ENCODE measurements around the gene MAMLD1.
A peak's percentile ranks its signal among the peaks of the same experiment; 100 is the strongest.

Gene MAMLD1

DNA sequence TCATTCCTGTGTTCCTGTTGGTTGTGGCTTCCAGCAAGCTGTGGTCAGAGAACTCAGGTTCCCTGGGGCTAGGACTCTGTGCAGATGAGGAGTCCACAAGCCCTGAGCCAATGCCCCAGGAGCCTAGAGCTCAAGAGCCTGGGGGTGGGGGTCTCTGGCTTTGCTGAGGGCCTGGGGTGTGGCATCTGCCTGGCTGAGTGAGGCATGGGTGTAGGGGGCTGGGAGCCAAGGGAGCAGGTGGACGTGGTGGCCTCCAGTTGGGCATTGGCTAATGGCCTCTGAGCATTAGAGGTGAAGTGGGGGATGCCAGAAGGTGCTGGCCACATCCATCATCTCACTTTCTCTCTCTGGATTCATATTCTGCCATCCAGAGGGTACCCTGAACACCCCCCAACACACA, 5.3 kb upstream of the MAMLD1 start:
- DNase-seq (ENCODE audit: low read depth), result no peak
- no peak overlapping the region for H3K4me3 ChIP-seq (ENCODE audit: low read length)
- no peaks in the 10 kb centered on the region for H3K9me3 ChIP-seq (ENCODE audit: control insufficient read depth, low read length)
- H3K9ac ChIP-seq (ENCODE audit: low read length), result no peak overlapping the region
- no peaks in the 10 kb centered on the region for H3K36me3 ChIP-seq (ENCODE audit: control insufficient read depth, insufficient read depth, low read length, severe bottlenecking)
- peaks cover 35% of the 10 kb centered on the region for H3K27me3 ChIP-seq (replicated peaks; ENCODE audit: control insufficient read depth, insufficient read depth, low read length)
- no peaks in the 10 kb centered on the region for H3K4me1 ChIP-seq (ENCODE audit: control insufficient read depth, insufficient read depth, low read length)

DNA sequence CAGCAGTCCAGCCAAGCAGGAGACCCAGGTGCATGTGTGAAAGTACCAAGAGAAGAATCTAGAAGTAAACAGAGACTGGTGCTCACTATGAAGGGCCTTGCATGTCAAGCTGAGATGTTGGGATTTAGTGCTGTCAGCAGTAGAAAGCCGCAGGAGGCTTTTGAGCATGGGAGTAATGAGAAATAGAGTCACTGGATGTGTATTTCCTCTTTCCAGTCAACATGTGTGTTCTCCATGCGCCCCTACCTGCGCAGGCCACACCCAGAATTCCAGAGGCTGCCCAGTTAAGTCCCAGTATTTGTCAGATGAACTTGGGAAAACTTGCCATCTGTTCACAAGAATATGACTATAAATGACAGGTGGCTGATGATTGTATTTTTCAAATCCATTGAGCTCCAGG, 4.5 kb upstream of the MAMLD1 start:
- Histone ChIP-seq H3K4me3 (ENCODE audit: low read length) (no peak overlapping the region), H3K36me3 (ENCODE audit: control insufficient read depth, insufficient read depth, low read length, severe bottlenecking) (no peaks in the 10 kb centered on the region), H3K4me1 (ENCODE audit: control insufficient read depth, insufficient read depth, low read length) (no peaks in the 10 kb centered on the region), H3K27me3 (replicated peaks; ENCODE audit: control insufficient read depth, insufficient read depth, low read length) (peaks cover 28% of the 10 kb centered on the region), H3K9ac (ENCODE audit: low read length) (no peak overlapping the region), H3K9me3 (ENCODE audit: control insufficient read depth, low read length) (no peaks in the 10 kb centered on the region)
- DNase-seq (ENCODE audit: low read depth), result no peak

DNA sequence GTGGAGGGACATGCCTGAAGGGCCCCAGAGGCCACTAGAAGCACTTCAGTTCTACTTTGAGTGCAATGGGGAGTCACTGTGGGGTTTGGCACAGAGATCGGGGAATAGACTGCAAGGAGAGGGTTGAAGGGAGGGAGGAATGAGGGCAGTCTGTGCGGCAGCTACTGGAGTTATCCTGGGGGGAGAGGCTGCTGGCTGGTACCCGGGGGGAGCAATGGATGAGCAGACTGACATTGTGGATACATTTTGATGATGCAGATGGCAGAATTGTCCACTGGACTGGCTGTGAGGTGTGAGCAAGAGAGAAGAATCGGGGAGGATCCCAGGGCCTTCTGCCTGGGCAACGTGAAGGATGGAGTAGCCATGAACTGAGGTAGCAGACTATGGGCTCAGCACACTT, 2.8 kb upstream of the MAMLD1 start:
- Histone ChIP-seq H3K27me3 (replicated peaks; ENCODE audit: control insufficient read depth, insufficient read depth, low read length) (peaks cover 16% of the 10 kb centered on the region), H3K4me1 (ENCODE audit: control insufficient read depth, insufficient read depth, low read length) (no peaks in the 10 kb centered on the region), H3K4me3 (ENCODE audit: low read length) (no peak overlapping the region), H3K9me3 (ENCODE audit: control insufficient read depth, low read length) (no peaks in the 10 kb centered on the region), H3K36me3 (ENCODE audit: control insufficient read depth, insufficient read depth, low read length, severe bottlenecking) (no peaks in the 10 kb centered on the region), H3K9ac (ENCODE audit: low read length) (no peak overlapping the region)
- DNase-seq (ENCODE audit: low read depth), result no peak

DNA sequence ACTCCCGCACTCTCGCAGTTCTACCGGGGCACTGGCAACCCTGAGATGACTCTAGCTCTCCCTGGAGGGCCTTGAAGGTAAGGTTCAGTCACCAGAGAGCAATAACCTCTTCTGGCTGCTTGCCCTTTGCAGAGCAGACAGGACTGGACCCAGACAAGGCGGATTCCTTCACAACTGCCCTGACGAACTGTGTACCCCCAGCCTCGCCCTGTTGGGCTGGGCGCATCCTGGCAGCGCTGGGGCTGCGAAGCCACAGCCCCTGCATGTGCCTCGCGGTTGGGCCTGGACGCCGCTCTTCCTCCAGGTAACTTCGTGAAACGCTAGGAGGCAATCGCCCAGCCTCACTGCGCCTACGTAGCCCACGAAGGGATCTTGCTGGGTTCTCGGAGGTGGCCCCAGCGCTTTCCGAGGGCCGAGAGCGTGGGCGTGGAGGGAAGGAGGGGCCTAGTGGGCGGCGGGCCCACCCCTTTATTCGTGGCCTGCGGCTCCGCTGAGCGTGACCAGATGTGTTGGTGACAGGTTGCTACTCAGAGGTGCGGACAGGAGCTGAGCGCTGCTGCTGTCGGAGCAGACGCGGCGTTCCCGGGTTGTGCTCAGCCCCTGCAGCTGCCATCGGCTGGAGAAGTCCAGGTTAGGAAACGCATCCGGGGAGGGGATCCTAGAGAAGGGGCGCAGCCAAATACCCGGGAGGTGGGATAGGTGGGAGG, 1.9 kb upstream of the MAMLD1 start:
- Histone ChIP-seq H3K36me3 (ENCODE audit: control insufficient read depth, insufficient read depth, low read length, severe bottlenecking) (no peaks in the 10 kb centered on the region), H3K9ac (ENCODE audit: low read length) (no peak overlapping the region), H3K4me1 (ENCODE audit: control insufficient read depth, insufficient read depth, low read length) (no peaks in the 10 kb centered on the region), H3K9me3 (ENCODE audit: control insufficient read depth, low read length) (no peaks in the 10 kb centered on the region), H3K4me3 (ENCODE audit: low read length) (peak overlapping the region; percentile 84), H3K27me3 (replicated peaks; ENCODE audit: control insufficient read depth, insufficient read depth, low read length) (peaks cover 14% of the 10 kb centered on the region)
- no peak for DNase-seq (ENCODE audit: low read depth)

DNA sequence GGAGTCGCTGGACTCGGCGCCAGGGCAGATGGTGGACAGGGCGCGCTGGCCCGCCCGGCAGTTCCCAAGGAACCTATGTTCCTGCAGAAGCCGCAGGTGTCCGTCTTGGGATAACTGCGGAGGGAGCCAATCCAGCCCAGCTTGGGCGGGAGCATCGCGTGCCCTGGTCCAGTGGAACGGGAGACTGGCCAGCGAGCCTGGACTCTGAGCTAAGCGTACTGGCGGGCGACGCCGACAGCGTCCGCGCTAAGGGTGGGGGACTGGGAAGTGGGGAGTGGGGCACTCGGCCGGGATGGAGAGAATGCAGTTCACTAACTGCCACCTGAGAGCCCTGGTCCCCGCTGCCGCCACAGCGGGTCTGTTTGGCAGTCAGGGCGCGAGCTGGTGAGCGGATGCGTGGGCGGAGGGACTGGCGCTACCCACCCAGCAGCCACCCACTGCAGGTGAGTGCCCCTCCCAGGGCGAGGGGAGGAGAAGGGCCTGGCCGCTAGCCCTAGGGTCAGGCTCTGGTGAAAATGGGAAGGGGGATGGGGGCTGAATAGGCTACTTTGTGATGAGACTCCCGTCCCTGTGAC, 1.3 kb upstream of the MAMLD1 start:
- H3K4me3 ChIP-seq (ENCODE audit: low read length), result peak overlapping the region; percentile 84
- peak; percentile 41 for DNase-seq (ENCODE audit: low read depth)
- H3K9me3 ChIP-seq (ENCODE audit: control insufficient read depth, low read length), result no peaks in the 10 kb centered on the region
- H3K36me3 ChIP-seq (ENCODE audit: control insufficient read depth, insufficient read depth, low read length, severe bottlenecking), result no peaks in the 10 kb centered on the region
- H3K27me3 ChIP-seq (replicated peaks; ENCODE audit: control insufficient read depth, insufficient read depth, low read length), result peaks cover 14% of the 10 kb centered on the region
- H3K9ac ChIP-seq (ENCODE audit: low read length), result peak overlapping the region; percentile 85
- peaks cover 1% of the 10 kb centered on the region for H3K4me1 ChIP-seq (ENCODE audit: control insufficient read depth, insufficient read depth, low read length)

DNA sequence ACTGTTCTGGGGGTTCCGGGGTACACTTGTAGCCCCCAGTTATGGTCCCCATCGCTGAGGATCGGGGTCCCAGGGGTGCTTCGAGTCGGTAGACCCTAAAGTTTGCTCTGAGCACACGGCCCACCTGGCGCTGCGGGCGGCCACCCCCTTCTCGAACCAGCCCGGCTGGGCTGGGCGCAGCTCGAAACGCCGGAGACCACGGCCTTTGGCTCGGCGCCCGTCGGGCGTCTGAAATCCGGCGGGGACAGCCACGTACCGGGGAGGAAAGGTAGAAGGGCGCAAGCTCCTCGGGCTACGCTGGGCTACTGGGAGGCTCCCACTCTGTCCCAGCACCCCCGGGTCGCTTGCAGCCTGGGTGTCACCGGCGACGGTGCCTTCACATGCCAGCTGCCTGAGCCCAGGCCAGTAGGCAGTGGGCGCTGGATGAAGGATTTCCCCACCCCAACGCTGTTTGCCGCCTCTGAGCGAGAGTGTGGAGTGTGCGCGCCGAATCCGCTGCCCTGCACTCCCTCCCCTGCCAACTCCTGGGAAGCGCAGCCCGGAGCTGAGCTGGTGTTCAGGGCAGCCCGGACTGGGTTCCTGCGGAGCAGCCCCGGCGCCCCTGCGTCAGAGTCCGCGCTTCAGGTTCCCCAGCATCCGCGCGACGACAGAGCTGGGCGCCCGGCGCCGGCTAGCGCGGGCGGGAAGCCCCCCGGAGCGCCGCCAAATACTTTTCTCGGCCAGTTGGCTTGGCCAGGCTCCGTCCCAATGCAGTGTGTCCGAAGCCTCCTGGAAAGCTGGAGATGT, 637 bp downstream of the MAMLD1 start:
- peak; percentile 66 for DNase-seq (ENCODE audit: low read depth)

DNA sequence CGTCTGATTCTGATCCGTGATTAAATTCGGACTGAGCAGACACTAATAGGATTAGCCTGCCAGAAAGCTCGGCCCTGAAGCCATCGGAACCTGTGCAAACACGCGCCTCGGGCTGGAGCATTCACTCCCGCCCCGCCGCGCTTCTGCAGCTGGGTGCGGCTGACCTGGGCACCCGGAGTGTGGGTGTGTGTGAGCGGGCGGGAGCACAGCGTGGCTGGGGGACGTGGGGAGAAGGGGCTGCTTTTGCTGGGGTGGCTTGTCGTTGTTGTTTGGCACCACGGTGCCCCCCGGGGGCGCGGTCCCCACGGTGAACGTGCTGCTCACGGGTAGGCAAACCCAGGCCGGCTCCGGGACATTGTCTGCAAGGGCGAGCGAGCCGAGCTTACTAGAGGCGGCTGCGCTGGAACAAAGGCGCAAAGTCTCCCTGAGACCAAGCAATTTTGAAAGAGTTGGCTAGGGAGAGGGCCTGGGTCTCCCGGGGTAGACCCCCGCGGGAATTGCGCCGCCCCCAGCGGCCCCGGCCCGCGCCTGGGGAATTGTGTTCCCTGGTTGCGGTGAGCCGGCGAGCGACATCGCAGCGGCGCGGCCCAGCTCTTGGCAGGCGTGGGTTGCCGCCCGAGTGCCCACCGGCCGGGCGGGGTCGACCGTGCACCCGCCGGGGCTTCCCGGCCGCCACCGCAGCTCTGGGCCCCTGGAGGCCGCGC, 1.4 kb downstream of the MAMLD1 start:
- Histone ChIP-seq H3K27me3 (replicated peaks; ENCODE audit: control insufficient read depth, insufficient read depth, low read length) (peaks cover 10% of the 10 kb centered on the region), H3K4me3 (ENCODE audit: low read length) (peak overlapping the region; percentile 84)

More for the DNA sequence above, 637 bp downstream of the MAMLD1 start:
- peak overlapping the region; percentile 85 for H3K9ac ChIP-seq (ENCODE audit: low read length)
- H3K9me3 ChIP-seq (ENCODE audit: control insufficient read depth, low read length), result no peaks in the 10 kb centered on the region
- H3K36me3 ChIP-seq (ENCODE audit: control insufficient read depth, insufficient read depth, low read length, severe bottlenecking), result no peaks in the 10 kb centered on the region
- H3K4me3 ChIP-seq (ENCODE audit: low read length), result peak overlapping the region; percentile 84
- H3K4me1 ChIP-seq (ENCODE audit: control insufficient read depth, insufficient read depth, low read length), result peaks cover 6% of the 10 kb centered on the region
- peaks cover 10% of the 10 kb centered on the region for H3K27me3 ChIP-seq (replicated peaks; ENCODE audit: control insufficient read depth, insufficient read depth, low read length)

DNA sequence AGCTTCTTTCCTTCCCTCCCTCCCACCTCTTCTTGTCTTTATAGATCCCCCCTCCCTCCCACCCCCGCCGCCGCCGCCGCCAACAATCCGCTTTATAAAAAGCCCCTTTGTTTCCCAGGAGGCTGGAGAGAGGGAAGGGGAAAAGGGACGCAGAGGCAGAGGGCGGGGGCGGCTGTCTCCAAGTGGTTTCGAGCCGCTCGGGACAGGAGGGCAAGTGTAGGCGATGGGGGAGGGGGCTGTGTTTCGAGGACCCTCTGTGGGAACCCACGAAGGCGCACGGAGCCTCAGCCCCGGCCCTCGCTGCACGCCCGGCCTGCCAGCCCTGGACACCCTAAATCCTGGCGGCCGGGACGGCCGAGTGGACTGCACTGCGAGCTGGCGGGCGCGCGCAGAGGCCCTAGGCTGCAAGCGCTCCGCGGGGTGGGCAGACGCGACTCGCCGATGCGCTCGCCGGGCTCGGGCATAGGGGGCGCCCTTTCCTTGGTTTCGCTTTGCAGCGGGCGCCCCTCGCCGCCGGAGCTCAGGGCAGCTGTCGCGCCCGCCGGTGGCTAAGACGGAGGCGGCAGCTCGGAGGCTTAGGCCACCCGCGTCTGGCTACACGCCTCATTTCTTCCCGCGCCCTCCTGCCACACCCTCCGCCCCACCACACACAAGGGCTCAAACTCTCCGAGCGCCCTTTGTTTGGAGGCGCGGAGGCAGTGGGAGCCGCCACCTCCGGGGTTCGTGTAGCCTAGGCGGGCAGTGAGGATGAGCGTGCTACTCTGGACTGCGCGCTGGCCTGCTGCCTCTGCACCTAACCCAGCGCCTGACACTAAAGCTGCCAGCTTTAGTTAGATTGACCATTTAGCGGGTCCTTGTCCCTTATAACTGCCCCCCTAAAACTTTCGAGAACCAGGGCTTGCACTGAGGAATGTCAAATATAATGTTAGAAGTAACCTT, 2.2 kb downstream of the MAMLD1 start:
- peak; percentile 84 for DNase-seq (ENCODE audit: low read depth)
- Histone ChIP-seq H3K36me3 (ENCODE audit: control insufficient read depth, insufficient read depth, low read length, severe bottlenecking) (no peaks in the 10 kb centered on the region), H3K27me3 (replicated peaks; ENCODE audit: control insufficient read depth, insufficient read depth, low read length) (peaks cover 8% of the 10 kb centered on the region), H3K9me3 (ENCODE audit: control insufficient read depth, low read length) (peaks cover 5% of the 10 kb centered on the region), H3K4me3 (ENCODE audit: low read length) (peak overlapping the region; percentile 84), H3K9ac (ENCODE audit: low read length) (peak overlapping the region; percentile 83), H3K4me1 (ENCODE audit: control insufficient read depth, insufficient read depth, low read length) (peaks cover 6% of the 10 kb centered on the region)

More for the DNA sequence above, 1.4 kb downstream of the MAMLD1 start:
- peak; percentile 44 for DNase-seq (ENCODE audit: low read depth)
- H3K36me3 ChIP-seq (ENCODE audit: control insufficient read depth, insufficient read depth, low read length, severe bottlenecking), result no peaks in the 10 kb centered on the region
- H3K4me1 ChIP-seq (ENCODE audit: control insufficient read depth, insufficient read depth, low read length), result peaks cover 6% of the 10 kb centered on the region
- peak overlapping the region; percentile 85 for H3K9ac ChIP-seq (ENCODE audit: low read length)
- peaks cover 5% of the 10 kb centered on the region for H3K9me3 ChIP-seq (ENCODE audit: control insufficient read depth, low read length)

DNA sequence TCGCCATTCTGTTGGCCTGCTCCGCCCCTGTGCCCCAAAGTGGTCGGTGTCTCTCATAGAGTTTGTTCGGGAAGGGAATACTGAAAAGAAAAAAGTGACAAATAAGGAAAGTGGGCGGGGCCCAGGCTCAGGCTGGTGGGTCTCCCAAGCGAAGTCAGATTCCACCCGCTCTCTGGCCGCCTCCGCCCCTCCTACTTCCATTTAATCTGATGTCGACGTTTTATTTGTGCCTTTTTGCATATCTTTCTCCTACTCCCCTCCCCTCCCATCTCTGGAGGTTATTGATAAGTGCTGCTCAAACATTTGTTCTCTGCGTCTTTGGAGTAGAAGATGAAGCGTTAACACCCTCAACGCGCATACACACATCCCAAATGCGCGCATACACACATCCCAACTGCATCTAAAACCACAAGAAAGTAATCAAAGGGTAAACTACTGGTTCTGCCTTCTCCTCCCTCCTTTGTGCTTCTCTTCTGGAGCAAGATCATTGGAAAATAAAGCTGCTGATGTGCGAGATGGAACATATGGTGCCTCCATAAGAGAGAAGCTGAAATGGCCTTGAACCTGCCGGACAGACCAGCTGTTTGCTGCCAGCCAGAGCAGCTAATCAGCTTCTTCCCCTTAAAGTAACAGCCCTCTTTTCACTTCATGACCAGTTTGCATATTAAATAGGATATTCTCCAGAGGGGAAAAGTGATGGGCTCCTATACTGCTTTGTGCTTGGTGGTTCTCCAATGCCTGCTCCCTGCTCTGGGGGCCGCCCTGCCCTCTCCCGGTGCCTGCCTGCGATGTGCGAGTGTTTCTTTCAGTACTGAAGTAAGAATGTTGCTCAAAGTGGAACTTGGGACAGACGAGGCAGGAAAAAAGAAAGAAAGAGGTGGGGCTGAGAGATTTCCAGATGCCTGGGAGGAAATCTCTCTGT, 3.1 kb downstream of the MAMLD1 start:
- Histone ChIP-seq H3K4me1 (ENCODE audit: control insufficient read depth, insufficient read depth, low read length) (peaks cover 6% of the 10 kb centered on the region), H3K36me3 (ENCODE audit: control insufficient read depth, insufficient read depth, low read length, severe bottlenecking) (no peaks in the 10 kb centered on the region), H3K27me3 (replicated peaks; ENCODE audit: control insufficient read depth, insufficient read depth, low read length) (no peaks in the 10 kb centered on the region), H3K9me3 (ENCODE audit: control insufficient read depth, low read length) (peaks cover 5% of the 10 kb centered on the region), H3K9ac (ENCODE audit: low read length) (peak overlapping the region; percentile 83), H3K4me3 (ENCODE audit: low read length) (peak overlapping the region; percentile 80)
- DNase-seq (ENCODE audit: low read depth), result peak; percentile 70

All from adipocyte (in vitro differentiated cells).